Esophagus (tissue), 2 donors: ENCODE measurements around the gene DCLK2. TPM values are rescaled to one million over a fixed set of nuclear protein-coding genes. Genes with fewer than 3 reads are reported as not detected.

Source experiments
- H3K27ac ChIP-seq, 2 donors: one replicate each; pipeline ENCODE4 v1.5.1; 2013; ENCODE audit warnings: low read depth in 2 of 2, mild to moderate bottlenecking in 2 of 2, inconsistent platforms in 1 of 2, low read length in 1 of 2, moderate library complexity in 1 of 2
- H3K27me3 ChIP-seq, 2 donors: one replicate each; pipeline ENCODE4 v1.6.1; 2013; ENCODE audit warnings: low read length in 2 of 2, control low read depth in 1 of 2, mild to moderate bottlenecking in 1 of 2; ENCODE audit not compliant: insufficient read depth in 2 of 2, control insufficient read depth in 1 of 2
- H3K36me3 ChIP-seq, 2 donors: one replicate each; pipeline ENCODE4 v1.6.1; 2013; ENCODE audit warnings: low read length in 1 of 2; ENCODE audit not compliant: control insufficient read depth in 2 of 2, insufficient read depth in 2 of 2
- H3K4me1 ChIP-seq, 2 donors: one replicate each; pipeline ENCODE4 v1.6.1; 2013; ENCODE audit warnings: low read length in 1 of 2; ENCODE audit not compliant: control insufficient read depth in 2 of 2, insufficient read depth in 2 of 2
- H3K4me3 ChIP-seq, 2 donors: one replicate each; pipeline ENCODE4 v1.5.1; 2013; ENCODE audit warnings: low read length in 2 of 2, mild to moderate bottlenecking in 2 of 2, low read depth in 1 of 2, moderate library complexity in 1 of 2
- H3K9me3 ChIP-seq, 2 donors: one replicate each; pipeline ENCODE4 v1.6.1; 2013; ENCODE audit warnings: mild to moderate bottlenecking in 2 of 2, low read depth in 1 of 2, low read length in 1 of 2, moderate library complexity in 1 of 2; ENCODE audit not compliant: control insufficient read depth in 2 of 2, insufficient read depth in 1 of 2
- WGBS, 2 donors: extraction: QIAGEN DNeasy Blood & Tissue Kit; methylation state at CpG; one replicate each; pipeline ENCODE4 v1.1.7; 2013; 5-methylcytosine and 5-hydroxymethylcytosine counted together
- polyA plus RNA-seq, 2 donors: library from polyadenylated mRNA; stranded (reverse); fragments of 200-250 nt; gene quantifications; one replicate each; pipeline ENCODE4 v1.2.3, GENCODE V29; 2013
- donor health status: healthy with polysubstance abuse.
- donor health status: Bipolar disorder and iron deficiency.

DCLK2 gene
- polyA plus RNA-seq, 2 donors, result 0.74 to 0.75 TPM

GRCh38 chr4:150206265-150206664 is 128.0 kb downstream of the DCLK2 start:
- WGBS, 2 donors, result 77 to 86% methylated on average over 2 of the region's 2 CpGs
- Histone ChIP-seq H3K4me3 (no peak overlapping the region), H3K36me3 (no peaks in the 10 kb centered on the region), H3K27ac (no peak overlapping the region), H3K27me3 (no peaks in the 10 kb centered on the region), H3K4me1 (no peaks in the 10 kb centered on the region), H3K9me3 (no peaks in the 10 kb centered on the region)

GRCh38 chr4:150206954-150207353 is 128.7 kb downstream of the DCLK2 start:
- H3K4me1 ChIP-seq, result no peaks in the 10 kb centered on the region
- H3K9me3 ChIP-seq, result no peaks in the 10 kb centered on the region
- H3K4me3 ChIP-seq, result no peak overlapping the region
- no peak overlapping the region for H3K27ac ChIP-seq
- H3K36me3 ChIP-seq, result no peaks in the 10 kb centered on the region
- H3K27me3 ChIP-seq, result no peaks in the 10 kb centered on the region
- 69 to 72% methylated on average over 4 of the region's 4 CpGs for whole genome bisulfite sequencing, 2 donors

- Histone ChIP-seq H3K27ac (no peak overlapping the region), H3K4me3 (no peak overlapping the region), H3K9me3 (no peaks in the 10 kb centered on the region), H3K27me3 (no peaks in the 10 kb centered on the region), H3K36me3 (no peaks in the 10 kb centered on the region), H3K4me1 (no peaks in the 10 kb centered on the region)
- 96 to 98% methylated on average over 2 of the region's 2 CpGs for WGBS, 2 donors
Measured at GRCh38 chr4:150207871-150208270, 129.6 kb downstream of the DCLK2 start.

GRCh38 chr4:150209140-150209829 is 131.0 kb downstream of the DCLK2 start:
- no peaks in the 10 kb centered on the region for H3K36me3 ChIP-seq
- WGBS, 2 donors, result 77 to 78% methylated on average over 6 of the region's 6 CpGs
- no peak overlapping the region for H3K27ac ChIP-seq
- no peaks in the 10 kb centered on the region for H3K9me3 ChIP-seq
- H3K27me3 ChIP-seq, result no peaks in the 10 kb centered on the region
- H3K4me3 ChIP-seq, result no peak overlapping the region
- no peaks in the 10 kb centered on the region for H3K4me1 ChIP-seq

GRCh38 chr4:150211016-150211415 is 132.8 kb downstream of the DCLK2 start:
- Histone ChIP-seq H3K9me3 (no peaks in the 10 kb centered on the region), H3K4me3 (no peak overlapping the region), H3K4me1 (no peaks in the 10 kb centered on the region), H3K27me3 (no peaks in the 10 kb centered on the region), H3K36me3 (no peaks in the 10 kb centered on the region), H3K27ac (no peak overlapping the region)
- 64 to 69% methylated on average over 6 of the region's 6 CpGs for WGBS, 2 donors

GRCh38 chr4:150211799-150212445 is 133.7 kb downstream of the DCLK2 start:
- H3K4me1 ChIP-seq, result no peaks in the 10 kb centered on the region
- H3K4me3 ChIP-seq, result no peak overlapping the region
- H3K27ac ChIP-seq, result no peak overlapping the region
- no peaks in the 10 kb centered on the region for H3K9me3 ChIP-seq
- H3K27me3 ChIP-seq, result no peaks in the 10 kb centered on the region
- no peaks in the 10 kb centered on the region for H3K36me3 ChIP-seq
- WGBS, 2 donors, result 72 to 77% methylated on average over 4 of the region's 4 CpGs

- no peak overlapping the region for H3K27ac ChIP-seq
- no peak overlapping the region for H3K4me3 ChIP-seq
- H3K36me3 ChIP-seq, result no peaks in the 10 kb centered on the region
- H3K9me3 ChIP-seq, result no peaks in the 10 kb centered on the region
- no peaks in the 10 kb centered on the region for H3K4me1 ChIP-seq
- H3K27me3 ChIP-seq, result no peaks in the 10 kb centered on the region
Measured at GRCh38 chr4:150212485-150212884, 134.2 kb downstream of the DCLK2 start.

- WGBS, 2 donors, result 48 to 51% methylated on average over 2 of the region's 2 CpGs
- no peaks in the 10 kb centered on the region for H3K4me1 ChIP-seq
- H3K27me3 ChIP-seq, result no peaks in the 10 kb centered on the region
- no peaks in the 10 kb centered on the region for H3K36me3 ChIP-seq
- no peak overlapping the region for H3K27ac ChIP-seq
- H3K4me3 ChIP-seq, result no peak overlapping the region
- no peaks in the 10 kb centered on the region for H3K9me3 ChIP-seq
Measured at GRCh38 chr4:150212927-150213326, 134.7 kb downstream of the DCLK2 start.

- Histone ChIP-seq H3K4me1 (no peaks in the 10 kb centered on the region), H3K9me3 (no peaks in the 10 kb centered on the region), H3K27ac (no peak overlapping the region), H3K27me3 (no peaks in the 10 kb centered on the region), H3K36me3 (no peaks in the 10 kb centered on the region), H3K4me3 (no peak overlapping the region)
- 68 to 81% methylated on average over 3 of the region's 3 CpGs for WGBS, 2 donors
Measured at GRCh38 chr4:150215601-150216000, 137.4 kb downstream of the DCLK2 start.

GRCh38 chr4:150216726-150217125 is 138.5 kb downstream of the DCLK2 start:
- no peaks in the 10 kb centered on the region for H3K9me3 ChIP-seq
- H3K27me3 ChIP-seq, result no peaks in the 10 kb centered on the region
- WGBS, 2 donors, result 83 to 91% methylated on average over 5 of the region's 5 CpGs
- H3K36me3 ChIP-seq, result no peaks in the 10 kb centered on the region
- H3K27ac ChIP-seq, result no peak overlapping the region
- no peaks in the 10 kb centered on the region for H3K4me1 ChIP-seq
- no peak overlapping the region for H3K4me3 ChIP-seq
